Suppressor macrophage (primary cell): ENCODE data around the gene ALOXE3.
A peak's percentile ranks its signal among the peaks of the same experiment; 100 is the strongest.
"Not testable (repeated sequence)": the region's sequence is repeated elsewhere in the genome, so short reads cannot be mapped to it uniquely, and the experiment has no call there.

Experiments
- DNase-seq, 4 experiments: peaks; one replicate each; pipeline ENCODE4 v3.0.0-alpha.2; 2020 to 2022

Gene ALOXE3

GRCh38 chr17:8069587-8069860 is 48.8 kb downstream of the ALOXE3 start:
- DNase-seq, result no peak

GRCh38 chr17:8068736-8069586 is 49.4 kb downstream of the ALOXE3 start:
- DNase-seq, result peak; percentile 73 to 86 (median 74)

DNA sequence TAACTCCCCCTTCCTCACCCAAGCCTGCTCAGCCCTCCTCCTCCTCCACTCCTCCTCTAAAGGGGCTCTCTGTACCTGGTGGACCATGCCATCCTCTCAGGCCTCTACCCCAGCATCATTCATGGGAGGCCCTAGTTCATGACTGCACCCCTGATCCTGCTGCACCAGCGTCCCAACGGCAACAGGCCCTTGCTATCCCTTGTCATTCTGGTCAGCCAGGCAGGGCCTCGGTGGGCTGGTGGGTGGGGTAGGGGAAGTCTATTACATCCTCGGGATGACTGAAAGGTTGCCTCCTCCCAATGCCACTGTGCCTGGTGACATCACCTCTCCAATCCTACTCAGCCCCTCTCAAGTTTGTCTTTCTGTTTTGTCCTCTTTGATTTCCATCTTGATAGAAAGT is 50.5 kb downstream of the ALOXE3 start:
- DNase-seq, result peak in 1 of 4 experiments; percentile 39

- no peak for DNase-seq
Measured at GRCh38 chr17:8066841-8067775, 51.2 kb downstream of the ALOXE3 start.

GRCh38 chr17:8064561-8065019 is 53.7 kb downstream of the ALOXE3 start:
- no peak for DNase-seq

- DNase-seq, result no peak
Measured at GRCh38 chr17:8063761-8064534, 54.4 kb downstream of the ALOXE3 start.

DNA sequence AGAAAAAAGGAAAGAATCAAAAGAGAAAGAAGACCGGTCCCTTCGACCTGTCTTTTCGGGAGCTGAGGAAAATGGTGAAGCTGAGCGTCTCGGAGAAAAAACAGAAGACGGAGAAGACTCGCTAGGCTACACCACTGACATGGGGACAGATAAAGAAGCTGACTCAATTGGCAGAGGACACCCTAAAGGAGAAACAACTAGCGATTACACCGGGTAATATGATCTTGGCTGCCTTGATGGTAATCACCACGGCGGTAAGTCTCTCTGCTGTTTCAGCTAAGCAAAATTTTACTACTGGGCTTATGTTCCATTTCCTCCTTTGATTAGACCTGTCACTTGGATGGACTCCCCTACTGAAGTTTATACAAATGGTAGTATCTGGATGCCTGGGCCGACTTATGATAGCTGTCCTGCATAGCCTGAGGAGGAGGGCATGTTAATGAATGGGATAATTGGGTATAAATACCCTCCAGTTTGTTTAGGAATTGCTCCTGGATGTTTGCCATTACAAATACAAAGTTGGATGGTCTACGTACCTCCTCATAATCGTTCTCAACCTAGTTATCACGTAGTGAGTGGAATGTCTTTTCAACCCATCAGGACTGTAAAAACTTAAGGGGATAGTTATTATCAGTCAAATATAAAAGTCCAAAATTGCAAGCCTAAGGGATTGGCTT is 55.4 kb downstream of the ALOXE3 start:
- DNase-seq, result no peak

DNA sequence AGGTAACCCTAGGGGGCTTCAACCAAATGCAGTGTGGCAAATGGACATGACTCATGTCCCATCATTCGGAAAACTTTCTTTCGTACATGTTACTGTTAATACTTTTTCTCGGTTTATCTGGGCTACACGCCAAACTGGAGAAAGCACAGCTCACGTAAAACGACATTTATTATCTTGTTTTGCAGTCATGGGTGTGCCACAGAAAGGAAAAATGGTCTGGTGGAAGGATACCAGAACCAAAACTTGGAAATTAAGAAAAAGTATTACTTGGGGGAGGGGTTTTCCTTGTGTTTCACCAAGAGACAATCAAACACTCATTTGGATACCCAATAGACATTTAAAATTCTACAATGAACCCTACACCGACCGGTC is 55.9 kb downstream of the ALOXE3 start:
- no peak for DNase-seq

GRCh38 chr17:8061851-8062250 is 56.5 kb downstream of the ALOXE3 start:
- DNase-seq, result not testable (repeated sequence)

- DNase-seq, result peak; percentile 82 to 95 (median 86)
Measured at GRCh38 chr17:8060274-8060673, 58.0 kb downstream of the ALOXE3 start.

DNA sequence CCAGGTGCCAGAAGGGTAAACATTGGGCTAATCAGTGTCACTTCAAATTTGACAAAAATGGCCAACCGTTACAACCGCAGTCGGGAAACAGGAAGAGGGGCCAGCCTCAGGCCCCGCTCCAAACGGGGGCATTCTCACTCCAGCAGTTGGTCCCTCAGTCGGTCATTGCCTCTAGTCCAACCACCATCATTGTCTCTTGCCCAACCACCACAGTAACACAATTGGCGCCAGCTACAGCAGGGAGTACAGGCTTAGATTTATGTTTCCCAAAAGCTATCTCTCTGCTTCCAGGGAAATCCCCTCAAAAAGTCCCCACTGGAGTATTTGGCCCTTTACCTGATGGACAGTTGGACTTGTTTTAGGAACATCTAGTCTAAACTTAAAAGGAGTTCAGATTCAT is 59.2 kb downstream of the ALOXE3 start:
- no peak for DNase-seq

DNA sequence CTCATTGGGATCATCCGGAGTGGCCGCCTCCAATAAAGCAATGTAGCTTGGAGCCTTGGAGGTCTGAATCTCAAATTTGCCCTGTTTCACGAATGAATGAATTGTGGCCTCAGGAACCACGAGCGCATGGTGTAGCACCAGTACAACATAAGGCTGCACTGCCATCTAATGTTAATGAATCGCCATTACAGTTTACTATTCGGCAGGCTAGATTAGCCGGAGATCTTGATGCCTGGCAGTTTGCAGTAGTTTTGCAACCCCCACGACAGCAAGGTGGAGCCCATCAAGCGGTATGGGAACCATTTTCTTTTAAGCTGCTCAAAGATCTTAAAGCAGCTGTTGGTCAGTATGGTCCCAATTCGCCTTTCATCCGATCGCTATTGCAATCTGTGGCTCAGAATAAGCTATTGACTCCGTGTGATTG is 60.6 kb downstream of the ALOXE3 start:
- DNase-seq, result peak; percentile 80 to 92 (median 84)

DNA sequence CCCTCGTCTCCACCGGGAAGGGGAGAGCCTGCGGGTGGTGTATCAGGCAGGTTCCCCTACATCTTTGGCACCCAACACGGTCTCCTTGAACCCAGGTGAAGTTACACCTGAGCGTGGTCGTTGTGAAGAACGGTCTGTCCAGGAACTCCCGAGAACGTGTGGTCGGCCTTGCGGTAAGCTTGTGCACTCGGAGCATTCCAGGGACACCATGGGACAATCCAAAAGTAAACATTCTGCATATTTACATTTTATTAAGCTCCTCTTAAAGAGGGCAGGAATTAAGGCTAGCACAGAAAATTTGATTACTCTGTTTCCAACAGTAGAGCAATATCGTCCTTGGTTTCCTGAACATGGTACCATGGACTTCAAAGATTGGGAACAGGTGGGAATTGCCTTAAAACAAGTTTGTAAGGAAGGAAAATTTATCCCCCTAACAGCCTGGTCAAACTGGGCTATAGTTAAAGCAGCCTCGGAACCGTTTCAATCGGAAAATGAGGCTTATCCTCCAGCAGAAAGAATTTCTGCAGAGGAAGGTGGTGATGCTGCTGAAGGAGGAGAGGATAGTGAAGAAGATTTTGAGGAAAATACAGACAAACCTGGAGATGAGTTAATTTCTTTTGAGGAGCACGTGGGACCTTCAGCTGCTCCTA is 61.2 kb downstream of the ALOXE3 start:
- DNase-seq, result no peak

DNA sequence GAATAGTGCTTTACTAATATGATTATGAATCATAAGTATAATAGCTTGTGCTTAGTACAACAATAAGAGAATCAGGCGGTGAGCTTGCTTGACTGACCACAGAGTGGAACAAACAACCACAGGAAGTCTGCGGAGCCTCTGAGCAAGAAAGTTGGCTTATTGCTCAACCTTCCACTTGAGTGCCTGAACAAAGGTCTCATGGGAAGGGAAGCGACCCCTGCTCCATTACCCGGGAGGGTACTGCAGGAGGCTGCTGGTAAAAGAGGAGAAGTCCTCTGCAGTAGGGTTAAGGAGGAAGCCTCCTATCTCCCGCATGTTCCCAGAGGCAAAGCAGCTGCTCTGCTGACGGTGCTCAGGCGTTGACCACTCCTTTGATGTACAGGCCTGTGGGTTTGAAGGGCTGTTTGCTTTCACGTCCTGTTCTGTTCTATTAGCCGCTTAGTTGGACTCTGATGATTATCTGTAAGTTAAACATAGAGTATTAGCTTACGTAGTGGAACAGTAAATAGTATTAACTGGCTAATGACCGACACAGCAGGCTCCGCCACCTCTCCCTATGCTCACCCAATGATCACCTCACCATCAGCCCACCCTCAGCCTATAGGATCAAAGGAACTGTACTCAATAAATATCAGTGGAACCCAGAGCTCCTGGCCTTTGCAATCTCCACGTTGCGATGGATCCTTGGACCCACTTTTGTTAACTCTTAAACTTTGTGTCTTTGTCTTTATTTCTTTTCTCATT is 61.9 kb downstream of the ALOXE3 start:
- DNase-seq, result peak; percentile 93 to 98 (median 96)

GRCh38 chr17:8055851-8056231 is 62.5 kb downstream of the ALOXE3 start:
- DNase-seq, result peak in 1 of 4 experiments; percentile 22

GRCh38 chr17:8053600-8053999 is 64.7 kb downstream of the ALOXE3 start:
- no peak for DNase-seq

DNA sequence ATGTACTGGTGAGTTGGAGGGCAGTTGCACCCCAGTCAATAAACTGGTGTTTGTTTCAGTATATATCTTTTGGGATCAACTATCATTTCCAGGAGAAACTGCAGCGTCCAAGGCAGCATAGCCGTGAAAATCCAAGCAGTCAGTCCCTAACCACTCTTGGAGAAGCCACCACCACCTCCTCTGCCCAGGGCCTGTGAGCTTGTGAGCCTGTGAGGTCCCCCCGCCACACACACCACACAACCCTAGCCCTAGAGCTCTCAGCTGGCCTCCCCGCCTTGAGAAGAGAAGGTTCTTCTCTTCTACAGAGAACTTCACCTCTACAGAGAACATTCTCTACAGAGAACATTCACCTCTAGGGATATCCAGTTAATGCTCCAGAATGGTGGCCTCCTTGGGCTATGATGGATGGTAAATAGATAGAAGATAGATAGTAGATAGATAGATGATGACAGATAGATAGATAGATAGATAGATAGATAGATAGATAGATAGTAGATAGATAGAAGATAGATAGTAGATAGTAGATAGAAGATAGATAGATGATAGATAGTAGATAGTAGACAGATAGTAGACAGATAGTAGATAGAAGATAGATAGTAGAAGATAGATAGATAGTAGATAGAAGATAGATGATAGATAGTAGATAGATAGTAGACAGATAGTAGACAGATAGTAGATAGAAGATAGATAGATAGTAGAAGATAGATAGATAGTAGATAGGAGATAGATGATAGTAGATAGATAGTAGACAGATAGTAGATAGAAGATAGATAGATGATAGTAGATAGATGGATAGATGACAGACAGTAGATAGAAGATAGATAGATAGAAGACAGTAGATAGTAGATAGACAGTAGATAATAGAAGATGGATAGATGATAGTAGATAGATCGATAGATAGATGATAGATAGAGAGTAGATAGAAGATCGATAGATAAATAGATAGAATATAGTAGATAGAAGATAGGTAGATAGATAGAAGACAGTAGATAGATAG is 65.8 kb downstream of the ALOXE3 start:
- no peak for DNase-seq

DNA sequence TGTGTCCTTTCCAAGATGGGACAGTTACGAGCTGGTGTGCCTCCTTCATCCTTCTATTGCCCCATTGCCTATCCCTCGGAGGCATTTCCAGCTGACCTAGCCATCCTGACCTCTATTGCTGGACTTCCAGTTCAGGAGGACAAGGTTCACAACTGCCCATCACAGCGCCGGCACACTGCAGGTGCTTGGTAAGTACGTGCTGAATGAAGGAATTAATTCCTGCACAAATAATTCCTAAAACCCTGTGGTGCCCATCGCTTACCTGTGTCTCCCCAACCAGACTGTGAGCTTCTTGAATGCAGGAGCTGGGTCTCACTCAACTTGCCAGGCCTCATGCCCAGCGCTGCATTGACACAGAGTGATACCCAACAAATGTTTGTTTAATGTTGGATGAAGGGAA is 66.5 kb downstream of the ALOXE3 start:
- DNase-seq, result no peak

- DNase-seq, result no peak
Measured at GRCh38 chr17:8048736-8049135, 69.6 kb downstream of the ALOXE3 start.

DNA sequence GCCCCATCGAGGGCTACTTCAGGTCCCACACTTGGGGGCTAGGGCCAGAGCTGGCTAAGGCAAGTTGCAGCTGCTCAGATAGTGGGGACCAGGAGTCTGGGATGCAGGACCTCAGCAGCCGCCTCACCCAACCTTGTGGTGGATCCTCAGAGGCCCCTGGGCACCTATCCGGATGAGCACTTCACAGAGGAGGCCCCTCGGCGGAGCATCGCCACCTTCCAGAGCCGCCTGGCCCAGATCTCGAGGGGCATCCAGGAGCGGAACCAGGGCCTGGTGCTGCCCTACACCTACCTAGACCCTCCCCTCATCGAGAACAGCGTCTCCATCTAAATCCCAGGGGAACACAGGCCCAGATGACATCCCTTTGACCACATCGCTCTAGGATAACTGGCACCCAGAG is 70.1 kb downstream of the ALOXE3 start:
- DNase-seq, result no peak
